Left ventricle myocardium inferior (tissue), 1 donor: ENCODE data around the gene MMP25. TPM values are rescaled to one million over a fixed set of nuclear protein-coding genes. Genes with fewer than 3 reads are reported as not detected.
A peak's percentile ranks its signal among the peaks of the same experiment; 100 is the strongest.

Experiments
- DNase-seq: peaks from one replicate; pipeline ENCODE4 v3.0.0-alpha.2; 2020
- H3K27ac ChIP-seq: fragments of 200-600 bp; replicated peaks from 2 replicates; pipeline ENCODE4 v1.8.0; 2021
- H3K27me3 ChIP-seq: fragments of 200-600 bp; 2 replicates; pipeline ENCODE4 v1.8.0; 2021; ENCODE audit warnings: low read depth
- H3K36me3 ChIP-seq: fragments of 200-600 bp; 2 replicates; pipeline ENCODE4 v1.8.0; 2021
- H3K4me1 ChIP-seq: fragments of 200-600 bp; 2 replicates; pipeline ENCODE4 v1.8.0; 2021
- H3K4me3 ChIP-seq: fragments of 200-600 bp; 2 replicates; pipeline ENCODE4 v1.8.0; 2021; ENCODE audit warnings: mild to moderate bottlenecking, moderate library complexity
- H3K9me3 ChIP-seq: fragments of 200-600 bp; replicated peaks from 2 replicates; pipeline ENCODE4 v1.8.0; 2021
- CTCF ChIP-seq: fragments of 200-600 bp; IDR thresholded peaks from 2 replicates; pipeline ENCODE4 v1.8.0; 2021; ENCODE audit warnings: antibody characterized with exemption, mild to moderate bottlenecking, borderline replicate concordance
- intact Hi-C: fragments of 100-400 bp; cut with micrococcal nuclease; formaldehyde crosslinking; loops from one replicate; pipeline ENCODE4 v1.11.0; 2022
- total RNA-seq: library from RNA; stranded (reverse); fragmentation: NEBNext Ultra II Directional; extraction: Animal tissue kit (Norgen Biotek cat#: 25700); gene quantifications from one replicate; pipeline ENCODE4 v1.2.1, GENCODE V29; 2021
- donor health status: DM: no; HTN: yes; CAD: no; lungs with severe emphysema.

The MMP25 gene
- total RNA-seq, 1 donor from 2014 or later = 1.2 TPM

DNA sequence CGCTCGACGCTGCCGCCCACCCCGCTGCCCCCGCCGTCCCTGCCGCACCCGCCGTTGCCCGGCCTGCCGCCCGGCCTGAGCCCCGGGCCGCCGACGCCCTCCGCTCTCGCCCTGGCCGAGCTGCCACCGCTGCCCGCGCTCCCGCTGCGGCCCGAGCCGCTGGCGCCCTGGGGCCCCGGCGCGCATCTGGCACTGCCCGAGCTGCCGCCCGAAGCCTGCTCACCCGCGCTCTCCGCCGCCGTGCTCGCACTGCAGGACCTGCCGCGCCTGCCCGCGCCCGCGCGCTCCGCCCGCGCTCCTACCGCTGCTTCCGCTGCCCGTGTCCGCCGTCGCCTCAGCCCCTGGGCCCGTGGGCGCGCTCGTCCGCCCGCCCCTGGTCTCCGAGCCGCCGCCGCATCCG is 42.0 kb upstream of the MMP25 start:
- Histone ChIP-seq H3K9me3 (no peaks in the 10 kb centered on the region), H3K27ac (peak overlapping the region; percentile 30), H3K4me3 (peak overlapping the region; percentile 60), H3K4me1 (peaks cover 10% of the 10 kb centered on the region), H3K36me3 (no peaks in the 10 kb centered on the region), H3K27me3 (peaks cover 77% of the 10 kb centered on the region)
- no peak for DNase-seq
- intact Hi-C loops = no loop called here
- no peak for TF ChIP-seq CTCF

- Histone ChIP-seq H3K27me3 (peaks cover 82% of the 10 kb centered on the region), H3K36me3 (no peaks in the 10 kb centered on the region), H3K27ac (peak overlapping the region; percentile 46), H3K9me3 (no peaks in the 10 kb centered on the region), H3K4me3 (peak overlapping the region; percentile 60), H3K4me1 (peaks cover 10% of the 10 kb centered on the region)
- DNase-seq = no peak
- intact Hi-C loops = no loop called here
- no peak for TF ChIP-seq CTCF
These were observed 41.5 kb upstream of the MMP25 start for GRCh38 chr16:3004781-3005284.

DNA sequence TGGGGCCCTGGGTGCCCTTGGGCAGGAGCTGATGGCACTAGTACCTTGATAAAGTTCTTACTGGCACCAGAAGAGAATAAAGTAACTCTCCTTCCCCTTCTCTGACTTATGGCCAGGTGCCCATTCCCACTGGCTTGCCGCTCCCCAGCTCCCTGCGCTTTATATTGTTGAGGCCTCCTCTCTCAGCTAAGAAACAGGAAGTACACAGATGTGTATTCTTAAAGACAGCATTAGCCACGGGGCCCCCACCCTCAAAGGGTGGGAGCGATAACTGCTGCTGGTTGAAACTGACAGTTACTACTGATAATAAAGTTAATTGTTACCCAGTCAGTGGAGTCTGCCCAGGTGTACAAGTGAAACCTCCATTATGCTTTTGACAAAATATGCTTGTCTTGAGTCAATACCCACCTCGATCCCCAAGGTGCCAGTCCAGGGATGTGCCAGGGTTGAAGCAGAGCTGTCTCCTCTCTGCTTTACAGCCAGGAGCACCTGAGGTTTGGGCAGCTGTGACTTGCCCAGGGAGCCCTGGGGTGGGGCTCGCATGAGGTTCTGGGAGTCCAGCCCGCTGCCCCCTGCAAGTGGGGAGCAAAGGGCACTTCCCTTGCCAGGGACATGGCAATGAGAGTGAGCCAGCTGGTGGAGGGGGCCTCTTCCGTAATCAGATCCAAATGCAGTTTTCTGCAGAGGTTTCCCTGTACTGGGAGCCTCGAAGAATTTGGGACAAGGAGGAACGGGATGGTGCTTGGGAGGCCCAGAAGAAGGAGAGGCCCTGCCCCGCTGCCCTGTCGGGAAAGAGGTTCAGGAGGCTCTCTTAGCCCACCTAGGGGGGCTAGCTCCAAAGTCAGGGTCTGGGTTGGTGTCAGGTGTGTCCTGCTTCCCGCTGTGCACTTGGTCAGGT is 39.1 kb upstream of the MMP25 start:
- no peak overlapping the region for H3K4me3 ChIP-seq
- no peak for TF ChIP-seq CTCF
- H3K4me1 ChIP-seq = peaks cover 10% of the 10 kb centered on the region
- no peaks in the 10 kb centered on the region for H3K36me3 ChIP-seq
- intact Hi-C loops = no loop called here
- no peak for DNase-seq
- no peak overlapping the region for H3K27ac ChIP-seq
- peaks cover 86% of the 10 kb centered on the region for H3K27me3 ChIP-seq
- no peaks in the 10 kb centered on the region for H3K9me3 ChIP-seq

DNA sequence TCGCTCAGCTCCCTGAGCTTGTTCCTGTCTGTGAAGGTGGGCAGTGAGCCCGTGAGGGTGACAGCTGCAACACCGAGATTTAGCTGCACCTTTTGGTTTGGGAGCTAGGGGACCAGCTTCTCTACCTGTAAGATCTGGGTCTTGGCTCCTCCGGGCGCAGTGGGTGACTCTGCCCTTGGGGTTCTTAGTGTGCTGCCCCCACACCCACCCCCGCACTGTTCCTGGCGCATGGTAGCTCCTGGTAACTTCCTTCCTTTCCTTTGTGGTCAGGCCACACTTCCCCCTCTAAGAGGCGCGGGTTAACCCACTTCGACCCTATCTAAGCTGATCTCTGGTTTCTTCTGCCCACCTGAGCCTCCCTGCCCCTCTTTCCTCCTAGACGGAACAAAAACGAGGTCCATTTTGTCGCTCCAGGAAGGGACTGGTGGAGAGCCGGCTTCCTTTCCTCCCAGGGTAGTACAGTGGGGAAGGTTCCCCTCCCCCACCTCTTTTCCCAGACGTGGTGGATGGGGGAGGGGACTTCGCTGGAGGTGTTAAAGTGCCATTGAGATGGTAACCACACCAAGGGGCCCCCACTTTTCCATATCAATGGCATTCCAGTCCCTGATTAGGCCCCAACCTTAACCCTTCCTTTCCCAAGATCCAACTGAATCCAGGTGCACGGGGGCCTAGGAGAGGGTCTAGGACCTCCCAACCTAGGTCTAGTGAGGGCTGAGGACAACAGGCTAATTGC is 38.2 kb upstream of the MMP25 start:
- H3K27me3 ChIP-seq = peaks cover 91% of the 10 kb centered on the region
- H3K27ac ChIP-seq = no peak overlapping the region

More for the DNA sequence above, 38.2 kb upstream of the MMP25 start:
- H3K4me3 ChIP-seq = no peak overlapping the region
- intact Hi-C loops = no loop called here
- peaks cover 10% of the 10 kb centered on the region for H3K4me1 ChIP-seq
- TF ChIP-seq CTCF = no peak
- H3K36me3 ChIP-seq = no peaks in the 10 kb centered on the region
- H3K9me3 ChIP-seq = no peaks in the 10 kb centered on the region
- DNase-seq = peak; percentile 43
